Smooth muscle cell (in vitro differentiated cells): ENCODE results near the gene SMARCA2. TPM values are rescaled to one million over a fixed set of nuclear protein-coding genes. Genes with fewer than 3 reads are reported as not detected.

Experiments used
- DNase-seq: peaks from one replicate; lab custom pipeline; 2025; ENCODE audit not compliant: unreplicated experiment; lab: John Stamatoyannopoulos, UW
- H2AFZ ChIP-seq: fragments of 200-600 bp; sonication (generic); 2 replicates; pipeline ENCODE4 v1.6.0; 2016; ENCODE audit warnings: antibody characterized with exemption, low read depth, mild to moderate bottlenecking
- H3F3A ChIP-seq: fragments of 200-600 bp; sonication (generic); 2 replicates; pipeline ENCODE4 v1.6.0; 2017; ENCODE audit warnings: antibody characterized with exemption, low read depth
- H3K27ac ChIP-seq: fragments of 200-600 bp; sonication (generic); 2 replicates; pipeline ENCODE4 v1.5.1; 2016; ENCODE audit warnings: low read depth, mild to moderate bottlenecking
- H3K27me3 ChIP-seq: fragments of 200-600 bp; sonication (generic); 2 replicates; pipeline ENCODE4 v1.6.1; 2016; ENCODE audit warnings: low read depth, mild to moderate bottlenecking
- H3K36me3 ChIP-seq: fragments of 200-600 bp; sonication (generic); 2 replicates; pipeline ENCODE4 v1.5.1; 2016; ENCODE audit warnings: low read depth
- H3K4me1 ChIP-seq: fragments of 200-600 bp; sonication (generic); 2 replicates; pipeline ENCODE4 v1.5.1; 2016; ENCODE audit warnings: low read depth
- H3K4me2 ChIP-seq: fragments of 200-600 bp; sonication (generic); 2 replicates; pipeline ENCODE4 v1.6.0; 2016; ENCODE audit warnings: mild to moderate bottlenecking
- H3K4me3 ChIP-seq: fragments of 200-600 bp; sonication (generic); 2 replicates; pipeline ENCODE4 v1.5.1; 2016; ENCODE audit warnings: mild to moderate bottlenecking
- H3K79me2 ChIP-seq: fragments of 200-600 bp; sonication (generic); 2 replicates; pipeline ENCODE4 v1.6.0; 2016; ENCODE audit warnings: low read depth, mild to moderate bottlenecking
- H3K9ac ChIP-seq: fragments of 200-600 bp; sonication (generic); 2 replicates; pipeline ENCODE4 v1.6.0; 2016; ENCODE audit warnings: low read depth
- H3K9me3 ChIP-seq: fragments of 200-600 bp; sonication (generic); replicated peaks from 2 replicates; pipeline ENCODE4 v1.5.1; 2016; ENCODE audit warnings: low read depth
- H4K20me1 ChIP-seq: fragments of 200-600 bp; sonication (generic); 2 replicates; pipeline ENCODE4 v1.6.0; 2016; ENCODE audit warnings: low read depth
- CTCF ChIP-seq: fragments of 200-600 bp; sonication (generic); IDR thresholded peaks from 2 replicates; pipeline ENCODE4 v1.5.1; 2017; ENCODE audit warnings: borderline replicate concordance, mild to moderate bottlenecking, antibody characterized with exemption; ENCODE audit not compliant: insufficient read depth, poor library complexity, severe bottlenecking
- WGBS: methylation state at CpG from one replicate; pipeline ENCODE4 v1.1.7; 2016; ENCODE audit warnings: low lambda C conversion rate; 5-methylcytosine and 5-hydroxymethylcytosine counted together
- polyA plus RNA-seq: library from polyadenylated mRNA; unstranded; fragments of >200 nt; fragmentation: Nextera tagmentation; extraction: Ambion mirVana; gene quantifications from 2 replicates; pipeline ENCODE4 v1.2.1, GENCODE V29; 2016
- total RNA-seq: library from RNA; depleted of rRNA; stranded (reverse); fragments of >200 nt; gene quantifications from 2 replicates; pipeline ENCODE4 v1.2.3, GENCODE V29; 2014

SMARCA2 gene
- total and polyA plus RNA-seq, 2 experiments from 2014 or later, result 27.7 to 61.7 TPM

GRCh38 chr9:2140600-2141223 lies 125.6 kb downstream of the SMARCA2 start:
- Histone ChIP-seq H4K20me1 (peaks cover 32% of the 10 kb centered on the region), H3K79me2 (peaks cover 21% of the 10 kb centered on the region)
- TF ChIP-seq CTCF, result no peak

DNA sequence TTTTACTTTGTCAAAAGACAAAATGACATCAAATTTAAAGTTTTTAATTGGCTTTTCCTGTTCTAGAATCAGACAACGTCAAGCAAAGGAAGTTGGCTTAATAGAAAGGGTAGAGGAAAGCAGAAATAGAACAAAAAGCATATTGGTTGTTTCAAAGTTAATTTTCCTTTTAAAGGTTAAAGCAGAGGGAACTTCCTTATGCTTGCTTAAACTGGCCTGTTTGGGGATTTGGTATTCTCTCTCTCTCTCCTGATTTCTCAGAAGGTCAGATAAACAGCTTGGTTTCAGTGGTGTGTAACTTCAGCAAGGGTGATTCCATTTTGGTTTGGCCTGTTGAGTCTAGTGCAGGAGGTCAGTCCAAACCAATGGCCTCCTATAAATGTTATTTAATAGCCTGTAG lies 127.1 kb downstream of the SMARCA2 start:
- peaks cover 40% of the 10 kb centered on the region for H4K20me1 ChIP-seq

More at GRCh38 chr9:2140600-2141223, 125.6 kb downstream of the SMARCA2 start:
- Histone ChIP-seq H2AFZ (no peak overlapping the region), H3K4me2 (no peak overlapping the region), H3K9me3 (no peaks in the 10 kb centered on the region), H3K27ac (no peak overlapping the region), H3K9ac (no peak overlapping the region), H3K36me3 (no peaks in the 10 kb centered on the region), H3K4me3 (no peak overlapping the region), H3F3A (no peaks in the 10 kb centered on the region), H3K27me3 (no peaks in the 10 kb centered on the region), H3K4me1 (no peaks in the 10 kb centered on the region)
- 98% methylated on average over 4 of the region's 4 CpGs for WGBS
- DNase-seq, result no peak

DNA sequence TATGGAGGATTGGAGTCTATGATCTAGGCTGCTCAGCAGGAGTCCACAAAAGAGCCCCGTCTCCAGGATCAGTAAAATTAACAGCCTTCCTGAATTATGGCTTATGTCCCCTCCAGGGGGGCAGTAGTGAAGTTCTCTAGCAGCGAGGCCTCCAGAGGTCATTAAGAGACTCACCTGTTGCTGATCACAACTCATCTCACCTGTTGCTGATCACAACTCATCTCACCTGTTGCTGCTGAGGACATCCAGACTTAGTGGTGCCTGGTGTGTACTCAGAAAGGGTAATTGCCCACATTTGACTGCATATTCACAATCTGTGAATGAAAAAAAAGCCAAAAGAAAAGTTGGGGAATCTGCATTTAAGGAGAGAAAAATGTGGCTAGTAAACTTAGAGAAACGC lies 129.5 kb downstream of the SMARCA2 start:
- Histone ChIP-seq H3F3A (no peaks in the 10 kb centered on the region), H3K79me2 (peaks cover 13% of the 10 kb centered on the region), H3K9ac (no peak overlapping the region), H3K4me2 (no peak overlapping the region), H3K27ac (no peak overlapping the region), H3K27me3 (no peaks in the 10 kb centered on the region), H3K36me3 (no peaks in the 10 kb centered on the region), H2AFZ (no peak overlapping the region), H4K20me1 (peaks cover 30% of the 10 kb centered on the region), H3K4me3 (no peak overlapping the region), H3K4me1 (no peaks in the 10 kb centered on the region), H3K9me3 (no peaks in the 10 kb centered on the region)
- WGBS, result 95% methylated on average over 3 of the region's 3 CpGs
- TF ChIP-seq CTCF, result no peak
- DNase-seq, result no peak

More for the DNA sequence above, 127.1 kb downstream of the SMARCA2 start:
- no peak overlapping the region for H3K9ac ChIP-seq
- peaks cover 19% of the 10 kb centered on the region for H3K79me2 ChIP-seq
- H3K4me2 ChIP-seq, result no peak overlapping the region
- H3K9me3 ChIP-seq, result no peaks in the 10 kb centered on the region
- H3K27me3 ChIP-seq, result no peaks in the 10 kb centered on the region
- no peaks in the 10 kb centered on the region for H3F3A ChIP-seq
- H3K27ac ChIP-seq, result no peak overlapping the region
- H3K4me3 ChIP-seq, result no peak overlapping the region
- TF ChIP-seq CTCF, result no peak
- H3K4me1 ChIP-seq, result no peaks in the 10 kb centered on the region
- no peaks in the 10 kb centered on the region for H3K36me3 ChIP-seq
- no peak overlapping the region for H2AFZ ChIP-seq
- 88% methylated on average over 1 of the region's 1 CpG for WGBS
- no peak for DNase-seq

DNA sequence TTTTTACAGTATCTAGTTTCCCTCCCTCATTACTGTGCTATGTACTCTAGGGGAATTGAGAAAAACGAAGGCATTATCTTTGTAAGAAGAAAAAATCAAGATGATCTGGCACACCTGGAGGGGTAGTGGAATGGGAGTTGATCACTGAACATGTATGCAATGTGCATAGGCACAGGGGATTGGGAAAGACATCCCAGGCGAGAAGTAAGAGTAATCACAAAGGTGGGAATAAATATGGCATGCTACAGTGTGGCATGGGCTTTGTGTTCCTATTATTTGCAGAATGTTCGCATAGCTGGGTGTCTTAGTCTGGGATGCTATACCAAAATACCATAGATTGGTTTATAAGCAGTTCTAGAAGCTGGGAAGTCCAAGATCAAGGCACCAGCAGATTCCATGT lies 130.6 kb downstream of the SMARCA2 start:
- no peak for TF ChIP-seq CTCF
- Histone ChIP-seq H3K36me3 (no peaks in the 10 kb centered on the region), H3K27me3 (no peaks in the 10 kb centered on the region), H3K27ac (no peak overlapping the region), H3K4me3 (no peak overlapping the region), H3K9me3 (no peaks in the 10 kb centered on the region), H4K20me1 (peaks cover 30% of the 10 kb centered on the region), H3K4me1 (no peaks in the 10 kb centered on the region), H2AFZ (no peak overlapping the region), H3K4me2 (no peak overlapping the region), H3K79me2 (peaks cover 13% of the 10 kb centered on the region), H3F3A (no peaks in the 10 kb centered on the region), H3K9ac (no peak overlapping the region)
- no peak for DNase-seq
- 97% methylated on average over 3 of the region's 3 CpGs for WGBS
